Stimulated activated CD8-positive, alpha-beta memory T cell treated with anti-CD3 and anti-CD28 coated beads, Interleukin-4, amount 100 ng/mL, for 48 hours (primary cell): ENCODE measurements around the gene TMED10.

Experiments
- DNase-seq: peaks from one replicate; pipeline ENCODE4 v3.0.0-alpha.2; 2020

The TMED10 gene

GRCh38 chr14:75081660-75082229 is 94.7 kb downstream of the TMED10 start:
- no peak for DNase-seq
